Activated CD4-positive, alpha-beta T cell treated with anti-CD3 and anti-CD28 coated beads, Interleukin-2, amount 10 ng/mL, durations not matched to agents 24 days and 14 days (primary cell): Measurements from ENCODE around the gene CLTCL1. TPM values are rescaled to one million over a fixed set of nuclear protein-coding genes. Genes with fewer than 3 reads are reported as not detected.
"Not testable (repeated sequence)": the region's sequence is repeated elsewhere in the genome, so short reads cannot be mapped to it uniquely, and the experiment has no call there.

Experiments
- DNase-seq: peaks from one replicate; pipeline ENCODE4 v3.0.0; 2022
- H3K27ac Mint-ChIP-seq: one replicate; pipeline ENCODE4 v1.8.0; 2022; ENCODE audit warnings: mild to moderate bottlenecking, mixed read lengths
- H3K27me3 Mint-ChIP-seq: one replicate; pipeline ENCODE4 v1.8.0; 2022; ENCODE audit warnings: mixed read lengths
- H3K36me3 Mint-ChIP-seq: one replicate; pipeline ENCODE4 v1.8.0; 2022; ENCODE audit warnings: low read depth, mild to moderate bottlenecking, mixed read lengths
- H3K4me1 Mint-ChIP-seq: one replicate; pipeline ENCODE4 v1.8.0; 2021; ENCODE audit warnings: mixed read lengths
- H3K4me3 Mint-ChIP-seq: one replicate; pipeline ENCODE4 v1.8.0; 2022; ENCODE audit warnings: mild to moderate bottlenecking, moderate library complexity, mixed read lengths
- H3K9me3 Mint-ChIP-seq: one replicate; pipeline ENCODE4 v1.8.0; 2021; ENCODE audit warnings: mixed read lengths
- intact Hi-C: fragments of 100-400 bp; cut with micrococcal nuclease; formaldehyde crosslinking; loops from one replicate; pipeline ENCODE4 v1.15.1; 2023
- total RNA-seq: library from RNA; stranded (reverse); gene quantifications from 2 replicates; pipeline ENCODE4 v1.2.3, GENCODE V29; 2022

Gene CLTCL1
- total RNA-seq, 1 donor from 2014 or later, result 1.3 TPM

GRCh38 chr22:19279143-19279542 lies 12.4 kb downstream of the CLTCL1 start:
- H3K27ac Mint-ChIP-seq, DNase-seq, H3K4me1 Mint-ChIP-seq, H3K27me3 Mint-ChIP-seq, H3K4me3 Mint-ChIP-seq, H3K36me3 Mint-ChIP-seq, H3K9me3 Mint-ChIP-seq, intact Hi-C loops: not testable (repeated sequence)

GRCh38 chr22:19277785-19278184 lies 13.7 kb downstream of the CLTCL1 start:
- no peaks in the 10 kb centered on the region for H3K9me3 Mint-ChIP-seq
- intact Hi-C loops, result no loop called here
- no peak for DNase-seq
- no peaks in the 10 kb centered on the region for H3K36me3 Mint-ChIP-seq
- H3K4me3 Mint-ChIP-seq, result no peak overlapping the region
- H3K4me1 Mint-ChIP-seq, result no peaks in the 10 kb centered on the region
- peaks cover 6% of the 10 kb centered on the region for H3K27me3 Mint-ChIP-seq
- H3K27ac Mint-ChIP-seq, result no peak overlapping the region

- Mint-ChIP-seq H3K4me1 (no peaks in the 10 kb centered on the region), H3K27ac (no peak overlapping the region), H3K36me3 (no peaks in the 10 kb centered on the region), H3K4me3 (no peak overlapping the region), H3K27me3 (peaks cover 9% of the 10 kb centered on the region), H3K9me3 (no peaks in the 10 kb centered on the region)
- no peak for DNase-seq
- intact Hi-C loops, result no loop called here
Measured at GRCh38 chr22:19275919-19276600, 15.5 kb downstream of the CLTCL1 start.

GRCh38 chr22:19275513-19275912 lies 16.0 kb downstream of the CLTCL1 start:
- no peaks in the 10 kb centered on the region for H3K36me3 Mint-ChIP-seq
- H3K27me3 Mint-ChIP-seq, result peaks cover 9% of the 10 kb centered on the region
- intact Hi-C loops, result no loop called here
- no peak overlapping the region for H3K27ac Mint-ChIP-seq
- no peaks in the 10 kb centered on the region for H3K9me3 Mint-ChIP-seq
- no peak overlapping the region for H3K4me3 Mint-ChIP-seq
- H3K4me1 Mint-ChIP-seq, result no peaks in the 10 kb centered on the region
- DNase-seq, result no peak

- Mint-ChIP-seq H3K4me3 (no peak overlapping the region), H3K36me3 (no peaks in the 10 kb centered on the region), H3K27me3 (peaks cover 9% of the 10 kb centered on the region), H3K4me1 (no peaks in the 10 kb centered on the region), H3K9me3 (no peaks in the 10 kb centered on the region), H3K27ac (no peak overlapping the region)
- intact Hi-C loops, result no loop called here
- no peak for DNase-seq
Measured at GRCh38 chr22:19275104-19275503, 16.4 kb downstream of the CLTCL1 start.

GRCh38 chr22:19271856-19272535 lies 19.5 kb downstream of the CLTCL1 start:
- H3K9me3 Mint-ChIP-seq, result no peaks in the 10 kb centered on the region
- no peak overlapping the region for H3K27ac Mint-ChIP-seq
- intact Hi-C loops, result loop anchor here (5.0 kb wide), 1 partner anchor 125 kb away; no protein-coding TSS in a partner anchor

GRCh38 chr22:19271273-19271855 lies 20.2 kb downstream of the CLTCL1 start:
- intact Hi-C loops, result loop anchor here (5.0 kb wide), 1 partner anchor 126 kb away; no protein-coding TSS in a partner anchor
- H3K27me3 Mint-ChIP-seq, result peaks cover 12% of the 10 kb centered on the region
- H3K36me3 Mint-ChIP-seq, result no peaks in the 10 kb centered on the region
- no peaks in the 10 kb centered on the region for H3K4me1 Mint-ChIP-seq
- no peak for DNase-seq
- peaks cover 5% of the 10 kb centered on the region for H3K9me3 Mint-ChIP-seq
- no peak overlapping the region for H3K4me3 Mint-ChIP-seq
- H3K27ac Mint-ChIP-seq, result no peak overlapping the region

More at GRCh38 chr22:19271856-19272535, 19.5 kb downstream of the CLTCL1 start:
- H3K36me3 Mint-ChIP-seq, result no peaks in the 10 kb centered on the region
- no peak overlapping the region for H3K4me3 Mint-ChIP-seq
- DNase-seq, result no peak
- no peaks in the 10 kb centered on the region for H3K4me1 Mint-ChIP-seq
- peaks cover 9% of the 10 kb centered on the region for H3K27me3 Mint-ChIP-seq

GRCh38 chr22:19270873-19271272 lies 20.6 kb downstream of the CLTCL1 start:
- intact Hi-C loops, result loop anchor here (5.0 kb wide), 1 partner anchor 126 kb away; no protein-coding TSS in a partner anchor
- DNase-seq, result no peak
- Mint-ChIP-seq H3K36me3 (peaks cover 3% of the 10 kb centered on the region), H3K27me3 (peaks cover 12% of the 10 kb centered on the region), H3K9me3 (peaks cover 10% of the 10 kb centered on the region), H3K4me1 (no peaks in the 10 kb centered on the region), H3K27ac (no peak overlapping the region), H3K4me3 (no peak overlapping the region)

GRCh38 chr22:19266547-19267086 lies 24.9 kb downstream of the CLTCL1 start:
- H3K27me3 Mint-ChIP-seq, result peaks cover 8% of the 10 kb centered on the region
- peaks cover 3% of the 10 kb centered on the region for H3K36me3 Mint-ChIP-seq
- H3K4me1 Mint-ChIP-seq, result no peaks in the 10 kb centered on the region
- DNase-seq, result no peak
- peaks cover 11% of the 10 kb centered on the region for H3K9me3 Mint-ChIP-seq
- H3K27ac Mint-ChIP-seq, result no peak overlapping the region
- H3K4me3 Mint-ChIP-seq, result no peak overlapping the region
- intact Hi-C loops, result no loop called here

GRCh38 chr22:19265779-19266178 lies 25.7 kb downstream of the CLTCL1 start:
- Mint-ChIP-seq H3K27ac (no peak overlapping the region), H3K36me3 (peaks cover 4% of the 10 kb centered on the region), H3K9me3 (peaks cover 12% of the 10 kb centered on the region), H3K4me1 (peaks cover under 1% of the 10 kb centered on the region), H3K4me3 (no peak overlapping the region), H3K27me3 (peaks cover 5% of the 10 kb centered on the region)
- no peak for DNase-seq
- intact Hi-C loops, result no loop called here

- peaks cover 7% of the 10 kb centered on the region for H3K9me3 Mint-ChIP-seq
- no peak overlapping the region for H3K27ac Mint-ChIP-seq
- H3K27me3 Mint-ChIP-seq, result no peaks in the 10 kb centered on the region
- peaks cover 10% of the 10 kb centered on the region for H3K4me1 Mint-ChIP-seq
- peaks cover 6% of the 10 kb centered on the region for H3K36me3 Mint-ChIP-seq
- intact Hi-C loops, result no loop called here
- DNase-seq, result no peak
- H3K4me3 Mint-ChIP-seq, result peak overlapping the region; percentile 30
Measured at GRCh38 chr22:19260804-19261203, 30.7 kb downstream of the CLTCL1 start.

- H3K27me3 Mint-ChIP-seq, result no peaks in the 10 kb centered on the region
Measured at GRCh38 chr22:19260194-19260593, 31.3 kb downstream of the CLTCL1 start.

GRCh38 chr22:19258968-19259288 lies 32.6 kb downstream of the CLTCL1 start:
- peak overlapping the region; percentile 45 for H3K27ac Mint-ChIP-seq
- not testable (repeated sequence) for H3K36me3 Mint-ChIP-seq, H3K4me3 Mint-ChIP-seq, DNase-seq, H3K9me3 Mint-ChIP-seq, H3K27me3 Mint-ChIP-seq
- intact Hi-C loops, result loop anchor here (2.0 kb wide), 1 partner anchor 48 kb away; no protein-coding TSS in a partner anchor
- peaks cover 10% of the 10 kb centered on the region for H3K4me1 Mint-ChIP-seq

More at GRCh38 chr22:19260194-19260593, 31.3 kb downstream of the CLTCL1 start:
- Mint-ChIP-seq H3K36me3 (peaks cover 6% of the 10 kb centered on the region), H3K27ac (no peak overlapping the region), H3K4me1 (peaks cover 10% of the 10 kb centered on the region), H3K9me3 (peaks cover 7% of the 10 kb centered on the region), H3K4me3 (peak overlapping the region; percentile 63)
- intact Hi-C loops, result no loop called here
- no peak for DNase-seq

GRCh38 chr22:19258371-19258770 lies 33.1 kb downstream of the CLTCL1 start:
- intact Hi-C loops, result loop anchor here (2.0 kb wide), 1 partner anchor 48 kb away; no protein-coding TSS in a partner anchor
- no peak for DNase-seq
- peaks cover 6% of the 10 kb centered on the region for H3K36me3 Mint-ChIP-seq
- H3K4me1 Mint-ChIP-seq, result peaks cover 10% of the 10 kb centered on the region
- peaks cover 7% of the 10 kb centered on the region for H3K9me3 Mint-ChIP-seq
- no peaks in the 10 kb centered on the region for H3K27me3 Mint-ChIP-seq
- H3K4me3 Mint-ChIP-seq, result no peak overlapping the region
- H3K27ac Mint-ChIP-seq, result no peak overlapping the region
